ENCODE data around the gene TTC7B. TPM values are rescaled to one million over a fixed set of nuclear protein-coding genes. Genes with fewer than 3 reads are reported as not detected.

Gene TTC7B
- total and polyA plus RNA-seq, 2 of the 8 experiments (the other 6 are each of a cell fraction or from before 2014, with no cell fraction given) = 23.7 to 34.0 TPM

DNA sequence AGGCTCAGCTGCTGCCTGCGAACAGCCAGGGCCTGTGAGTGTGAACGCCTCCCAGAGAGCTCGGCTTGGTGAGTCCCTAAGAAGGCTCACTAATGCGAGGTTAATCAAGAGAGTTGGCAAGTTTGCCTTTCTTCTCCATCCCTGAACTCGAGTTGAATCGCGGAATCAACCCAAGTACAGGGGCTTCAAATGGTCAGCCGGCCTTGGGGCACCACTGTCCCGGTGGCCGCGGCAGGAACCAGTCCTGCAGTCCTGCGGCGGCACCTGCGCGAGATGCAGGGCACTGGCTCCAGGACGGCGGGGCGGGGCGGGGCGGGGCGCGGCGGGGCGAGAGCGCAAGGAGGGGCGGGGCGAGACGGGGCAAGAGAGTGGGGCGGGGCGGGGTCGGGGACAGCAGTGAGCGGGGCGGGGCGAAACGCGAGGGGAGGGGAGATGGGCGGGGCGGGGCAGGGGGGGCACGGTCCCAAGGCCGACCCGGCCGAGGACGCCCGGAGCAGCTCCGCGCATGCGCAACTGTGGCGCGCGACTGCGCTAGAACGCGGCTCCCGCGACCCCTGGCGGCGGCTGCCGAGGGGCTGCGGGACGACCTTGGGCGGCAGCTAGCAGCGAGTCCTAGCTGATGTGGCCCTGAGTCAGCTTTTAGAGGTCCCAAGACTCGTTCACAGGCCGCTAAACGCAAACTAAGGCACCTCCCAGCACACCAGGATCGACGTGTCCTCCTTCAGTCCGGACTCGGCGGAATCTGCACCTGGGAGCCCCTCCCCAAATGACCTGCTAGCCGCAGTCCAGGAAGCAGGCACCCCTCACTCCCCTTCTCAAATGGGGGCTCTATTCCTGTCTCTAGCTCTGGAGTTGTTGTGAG is 58.0 kb downstream of the TTC7B start:
- peak overlapping the region; percentile 79; the same call in 1 of the 2 replicates for H3K27ac ChIP-seq (ENCODE audit: low read depth, low read length)
- no peaks in the 10 kb centered on the region for H4K20me1 ChIP-seq (replicated peaks in 1 of 2; ENCODE audit: control insufficient read depth in 1 of 2, insufficient read depth in 2 of 2, low read length in 2 of 2)
- H3K23ac ChIP-seq (ENCODE audit: insufficient read length) = no peak overlapping the region
- H2AFZ ChIP-seq (ENCODE audit: low read length) = peak overlapping the region; percentile 99
- H3K4me2 ChIP-seq (ENCODE audit: insufficient read depth in 1 of 2, low read depth in 2 of 2, low read length in 2 of 2) = peak overlapping the region; percentile 2 to 78
- ChIA-PET CTCF (ENCODE audit: partially characterized antibody) (interaction anchor here (0.6 to 7.0 kb wide), 52 partner anchors 10 to 563 kb away, joined by 3 to 59 read pairs (median 4); partner anchors contain the start of gene TTC7B), POLR2A (ENCODE audit: partially characterized antibody) (interaction anchor here (0.7 to 2.6 kb wide), 3 partner anchors 14 to 457 kb away, joined by 3 to 7 read pairs (median 3); no protein-coding TSS in a partner anchor)
- no peaks in the 10 kb centered on the region for H3K23me2 ChIP-seq (ENCODE audit: low read depth, low read length)
- FAIRE-seq (no peak), DNase-seq (ENCODE audit: low read depth in 1 of 2, low spot score in 2 of 2) (peak; percentile 89 to 97)
- H2BK15ac ChIP-seq (ENCODE audit: low read length) = no peak overlapping the region
- H3K4me1 ChIP-seq (replicated peaks in 1 of 4; ENCODE audit: control insufficient read depth in 3 of 4, insufficient read depth in 4 of 4, low read length in 3 of 4) = peaks cover 0 to 11% (median 4%) of the 10 kb centered on the region in 4 experiments; a peak in 6 of 7 replicates
- H2AK5ac ChIP-seq (ENCODE audit: low read depth, low read length) = no peak overlapping the region
- no peak overlapping the region for H3K4ac ChIP-seq (replicated peaks; ENCODE audit: insufficient read length, low read depth, low read length)
- H3K79me2 ChIP-seq (ENCODE audit: control insufficient read depth in 1 of 2, insufficient read depth in 2 of 2, low read length in 2 of 2) = no peaks in the 10 kb centered on the region
- no peak overlapping the region for H2BK12ac ChIP-seq (ENCODE audit: low read depth, low read length)
- no peaks in the 10 kb centered on the region for H3K36me3 ChIP-seq (ENCODE audit: control insufficient read depth in 2 of 4, insufficient read depth in 4 of 4, low read length in 3 of 4)
- peak overlapping the region in 3 of 4 experiments; percentile 22 to 63 (median 40); a peak in 4 of 7 replicates for H3K9ac ChIP-seq (replicated peaks in 1 of 4; ENCODE audit: extremely low read depth in 1 of 4, low read depth in 3 of 4, low read length in 3 of 4)
- H3K79me1 ChIP-seq (ENCODE audit: low read depth, low read length) = no peaks in the 10 kb centered on the region
- H2BK120ac ChIP-seq (replicated peaks; ENCODE audit: low read depth, low read length) = no peak overlapping the region
- 10% methylated on average over 36 of the region's 71 CpGs; no CpG with 5 or more reads in 1 of the 2 experiments for WGBS, 2 experiments (ENCODE audit: extremely low coverage in 1 of 2, insufficient coverage in 1 of 2, insufficient read length in 1 of 2, insufficient replicate concordance in 2 of 2, low coverage in 1 of 2, low lambda C conversion rate in 2 of 2, missing lambda C conversion rate in 1 of 2)
- no peak overlapping the region for H4K91ac ChIP-seq (replicated peaks; ENCODE audit: insufficient read length, low read length)
- peak overlapping the region; percentile 15 for H4K5ac ChIP-seq (ENCODE audit: insufficient read length, low read depth, low read length)
- peaks cover 0 to 4% (median 1%) of the 10 kb centered on the region in 4 experiments; a peak in 3 of 7 replicates for H3K27me3 ChIP-seq (replicated peaks in 1 of 4; ENCODE audit: control insufficient read depth in 3 of 4, extremely low read depth in 1 of 4, insufficient read depth in 3 of 4, low read length in 3 of 4)
- H2BK20ac ChIP-seq (ENCODE audit: low read length) = no peak overlapping the region
- H2BK5ac ChIP-seq (ENCODE audit: low read depth, low read length) = peak overlapping the region; percentile 95
- H4K8ac ChIP-seq (ENCODE audit: extremely low read depth, insufficient read depth, low read length) = no peak overlapping the region
- peak overlapping the region; percentile 16 to 53 (median 30); a peak in 5 of 8 replicates for H3K4me3 ChIP-seq (ENCODE audit: extremely low read depth in 1 of 4, insufficient read depth in 2 of 4, low read depth in 3 of 4, low read length in 4 of 4)
- H3K18ac ChIP-seq (ENCODE audit: extremely low read depth, low read length) = peak overlapping the region; percentile 78
- no peak overlapping the region for H3K14ac ChIP-seq (ENCODE audit: insufficient read length)
- no peaks in the 10 kb centered on the region for H3K9me3 ChIP-seq (ENCODE audit: insufficient read depth in 2 of 2, low read depth in 1 of 2, low read length in 1 of 2)
- no peak overlapping the region for H3K56ac ChIP-seq (replicated peaks; ENCODE audit: insufficient read length, low read depth, low read length)
- TF ChIP-seq ASH2L (IDR thresholded peaks at IDR 0.05; ENCODE audit: low read length) (peak; percentile 33), SIRT6 (IDR thresholded peaks at IDR 0.05; ENCODE audit: low read length) (no peak), TEAD4 (IDR thresholded peaks at IDR 0.05; ENCODE audit: low read depth, low read length) (no peak), JUN (IDR thresholded peaks at IDR 0.05; ENCODE audit: low read depth, low read length) (no peak), BACH1 (IDR thresholded peaks at IDR 0.05; ENCODE audit: low read length) (peak; percentile 95), MAFK (IDR thresholded peaks at IDR 0.05; ENCODE audit: low read depth, low read length) (peak; percentile 83; the same call in 1 of the 2 replicates), SP4 (IDR thresholded peaks at IDR 0.05; ENCODE audit: low read length) (no peak), CBX8 (IDR thresholded peaks at IDR 0.05; ENCODE audit: borderline replicate concordance, low read depth, low read length) (no peak), NRF1 (IDR thresholded peaks at IDR 0.05; ENCODE audit: low read depth, low read length) (peak; percentile 78), TAF1 (IDR thresholded peaks at IDR 0.05; ENCODE audit: low read depth, low read length) (peak; percentile 57), FOSL1 (IDR thresholded peaks at IDR 0.05; ENCODE audit: insufficient read depth, low read depth, low read length) (peak; percentile 65; the same call in 1 of the 2 replicates)
- TF ChIP-seq, protein P1, sequence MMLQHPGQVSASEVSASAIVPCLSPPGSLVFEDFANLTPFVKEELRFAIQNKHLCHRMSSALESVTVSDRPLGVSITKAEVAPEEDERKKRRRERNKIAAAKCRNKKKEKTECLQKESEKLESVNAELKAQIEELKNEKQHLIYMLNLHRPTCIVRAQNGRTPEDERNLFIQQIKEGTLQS (IDR thresholded peaks at IDR 0.05; ENCODE audit: insufficient read depth, low read depth, low read length) = 0 out of 2 replicates have a peak, but pooled peaks have one; percentile 18
